HS-27A (cell line): ENCODE results near the gene ZNF160.
"Not testable (repeated sequence)": the region's sequence is repeated elsewhere in the genome, so short reads cannot be mapped to it uniquely, and the experiment has no call there.

Experiments
- DNase-seq: peaks from one replicate; pipeline ENCODE4 v3.0.0-alpha.2; 2012; ENCODE audit warnings: low read depth, missing footprints

ZNF160 gene

DNA sequence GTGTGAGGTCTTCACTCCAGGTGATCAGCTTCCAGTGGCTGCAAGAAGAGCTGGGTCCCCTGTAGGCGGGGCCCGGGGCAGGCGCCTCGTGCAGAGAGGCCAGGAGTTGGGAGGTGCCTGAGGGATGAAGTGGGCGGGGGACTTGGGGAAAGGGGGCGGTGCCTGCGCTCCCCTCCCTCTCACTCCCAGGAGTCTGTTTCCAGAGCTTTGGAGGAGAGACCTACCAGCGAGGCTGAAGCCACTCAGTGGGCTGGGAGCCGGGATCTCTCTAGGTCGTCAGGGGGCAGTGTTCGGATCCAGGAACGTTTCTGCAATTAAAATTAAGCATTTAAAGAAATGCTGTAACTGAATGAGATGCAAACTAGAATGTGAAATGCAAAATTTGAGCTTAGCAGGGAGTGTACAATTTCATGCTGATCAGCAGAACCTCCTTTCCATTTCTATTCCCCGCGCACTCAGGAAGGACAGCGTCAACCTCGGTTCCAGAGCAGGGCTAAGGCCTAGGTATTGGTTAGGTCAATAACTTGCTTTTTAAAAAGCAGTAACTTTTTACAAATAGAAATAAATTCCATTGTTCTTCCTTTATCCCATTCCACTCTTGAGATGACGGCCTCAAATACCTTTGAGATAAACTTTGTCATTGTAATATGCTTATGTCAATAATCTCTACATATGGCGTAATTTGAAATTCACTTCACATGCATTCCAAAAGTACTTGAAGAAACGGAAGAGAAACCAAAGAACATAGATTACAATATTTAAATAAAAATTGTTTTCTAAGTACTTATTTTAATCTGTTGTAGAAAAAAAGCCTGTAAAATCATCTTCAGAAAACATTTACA lies 11.6 kb downstream of the ZNF160 start:
- no peak for DNase-seq

GRCh38 chr19:53088091-53088490 lies 15.1 kb downstream of the ZNF160 start:
- no peak for DNase-seq

- DNase-seq: no peak
Measured at GRCh38 chr19:53086949-53087348, 16.3 kb downstream of the ZNF160 start.

DNA sequence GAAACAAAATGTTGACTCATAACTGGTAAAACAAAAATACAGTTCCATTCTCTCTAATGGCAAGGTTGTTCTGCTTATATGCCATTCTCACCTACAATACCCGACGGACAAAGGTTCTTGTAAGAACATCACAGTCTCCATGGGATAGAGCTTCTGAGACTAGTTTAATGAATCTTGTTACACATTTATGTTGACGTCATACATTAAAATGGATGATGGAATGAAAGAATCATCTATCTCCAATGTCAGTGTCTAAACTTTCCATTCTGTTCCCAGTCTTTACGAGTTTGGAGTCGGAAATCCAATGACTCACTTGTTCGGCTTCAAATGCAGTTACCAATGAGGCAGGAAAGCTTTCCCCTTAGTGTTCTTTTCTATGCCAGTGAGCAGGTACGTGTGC lies 17.7 kb downstream of the ZNF160 start:
- DNase-seq: no peak

DNA sequence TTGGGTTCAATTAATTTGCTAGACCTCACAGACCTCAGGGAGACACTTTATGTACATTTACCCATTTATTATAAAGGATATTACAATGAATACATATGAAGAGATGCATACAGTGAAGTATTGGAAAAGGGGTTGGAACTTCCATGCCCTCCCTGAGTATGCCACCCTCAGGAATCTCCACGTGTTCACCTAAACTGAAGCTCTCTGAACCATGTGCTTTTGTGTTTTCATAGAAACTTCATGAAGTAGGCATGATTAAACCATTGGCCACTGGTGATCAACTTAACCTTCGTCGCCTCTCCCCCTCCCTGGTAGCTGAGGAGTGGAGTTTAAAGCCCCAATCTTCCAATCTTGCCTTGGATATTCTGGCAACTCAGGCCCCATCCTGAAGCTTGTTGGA lies 20.3 kb downstream of the ZNF160 start:
- no peak for DNase-seq

DNA sequence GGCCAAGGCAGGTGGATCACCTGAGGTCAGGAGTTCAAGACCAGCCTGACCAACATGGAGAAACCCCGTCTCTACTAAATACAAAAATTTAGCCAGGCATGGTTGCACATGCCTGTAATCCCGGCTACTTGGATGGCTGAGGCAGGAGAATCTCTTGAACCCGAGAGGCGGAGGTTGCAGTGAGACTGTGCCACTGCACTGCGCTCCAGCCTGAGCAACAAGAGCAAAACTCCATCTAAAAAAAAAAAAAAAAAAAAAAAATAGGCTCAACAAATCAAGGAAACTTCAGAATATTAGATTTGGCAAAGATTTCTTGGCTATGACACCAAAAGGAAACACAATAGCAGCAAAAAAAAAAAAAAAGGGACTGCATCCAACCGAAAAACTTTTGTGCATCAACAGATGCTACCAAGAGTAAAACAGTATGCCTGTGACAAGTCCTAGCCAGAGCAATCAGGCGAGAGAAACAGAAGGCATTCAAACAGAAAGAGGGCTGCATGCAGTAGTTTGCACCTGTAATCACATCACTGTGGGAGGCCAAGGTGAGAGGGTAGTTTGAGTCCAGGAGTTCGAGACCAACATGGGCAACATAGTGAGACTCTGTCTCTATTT lies 23.8 kb downstream of the ZNF160 start:
- DNase-seq: no peak

DNA sequence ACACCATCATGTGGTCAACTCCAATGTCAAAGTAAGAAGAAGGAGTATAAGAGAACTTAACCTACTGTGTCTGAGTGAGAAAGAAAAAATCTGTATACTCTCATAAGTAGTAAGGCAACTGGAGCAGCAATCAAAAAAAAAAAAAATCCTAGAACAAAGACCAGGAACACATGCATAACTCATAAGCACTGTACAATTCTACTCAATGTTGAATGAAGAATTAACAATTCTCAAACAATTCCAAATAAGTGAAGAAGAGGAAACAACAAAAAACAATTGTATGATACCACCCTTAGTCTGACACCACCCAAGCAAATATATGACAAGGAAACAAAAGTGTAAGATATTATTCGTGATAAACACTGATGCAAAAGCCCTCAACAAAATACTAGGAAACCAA lies 24.6 kb downstream of the ZNF160 start:
- DNase-seq: no peak

- DNase-seq: no peak
Measured at GRCh38 chr19:53076984-53077383, 26.2 kb downstream of the ZNF160 start.

- no peak for DNase-seq
Measured at GRCh38 chr19:53068834-53069233, 34.4 kb downstream of the ZNF160 start.

DNA sequence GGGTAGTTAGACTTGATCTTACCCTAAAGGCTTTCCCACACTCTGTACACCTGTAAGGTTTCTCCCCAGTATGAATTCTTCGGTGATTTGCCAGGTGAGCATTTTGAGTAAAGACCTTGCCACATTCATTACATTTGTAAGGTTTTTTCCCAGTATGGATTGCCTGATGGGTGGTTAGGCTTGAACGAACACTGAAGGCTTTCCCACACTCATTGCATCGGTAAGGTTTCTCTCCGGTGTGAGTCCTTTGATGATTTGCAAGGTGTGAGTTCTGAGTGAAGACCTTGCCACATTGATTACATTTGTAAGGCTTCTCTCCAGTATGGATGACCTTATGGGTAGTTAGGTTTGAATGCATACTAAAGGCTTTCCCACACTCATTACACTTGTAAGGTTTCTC lies 35.0 kb downstream of the ZNF160 start:
- DNase-seq: no peak

DNA sequence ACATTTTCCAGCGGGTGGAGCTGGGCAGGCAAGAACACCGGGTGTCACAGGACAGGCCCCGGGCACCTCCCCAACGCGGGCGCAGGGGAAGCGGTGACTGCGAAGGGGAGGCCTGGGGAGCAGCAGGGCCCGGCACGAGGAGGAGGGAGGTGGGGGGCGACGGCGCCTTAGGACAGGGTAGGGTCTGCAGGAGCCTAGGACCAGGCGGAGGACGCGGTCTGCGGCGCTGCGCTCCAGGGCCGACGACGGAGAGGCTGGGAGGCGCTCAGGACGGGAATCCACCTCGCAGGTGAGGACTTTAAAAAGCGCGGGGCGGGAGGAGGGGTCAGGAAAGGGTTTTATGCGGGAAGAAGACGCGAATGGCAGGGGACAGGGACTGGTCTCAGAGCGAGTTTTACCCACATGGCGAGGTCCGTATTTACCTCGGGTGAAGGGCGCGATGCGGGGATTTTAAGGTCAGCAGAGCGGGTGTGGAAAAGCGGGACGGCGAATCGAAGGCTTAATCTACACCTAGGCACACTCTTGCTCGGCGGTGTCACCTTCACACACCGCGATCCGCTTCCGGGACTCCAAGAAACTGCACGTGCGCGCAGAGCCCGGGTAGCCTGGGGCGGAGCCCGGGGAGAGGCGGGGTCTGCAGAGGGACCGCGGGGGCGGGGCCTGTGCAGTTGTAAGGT lies 45.2 kb downstream of the ZNF160 start:
- no peak for DNase-seq

DNA sequence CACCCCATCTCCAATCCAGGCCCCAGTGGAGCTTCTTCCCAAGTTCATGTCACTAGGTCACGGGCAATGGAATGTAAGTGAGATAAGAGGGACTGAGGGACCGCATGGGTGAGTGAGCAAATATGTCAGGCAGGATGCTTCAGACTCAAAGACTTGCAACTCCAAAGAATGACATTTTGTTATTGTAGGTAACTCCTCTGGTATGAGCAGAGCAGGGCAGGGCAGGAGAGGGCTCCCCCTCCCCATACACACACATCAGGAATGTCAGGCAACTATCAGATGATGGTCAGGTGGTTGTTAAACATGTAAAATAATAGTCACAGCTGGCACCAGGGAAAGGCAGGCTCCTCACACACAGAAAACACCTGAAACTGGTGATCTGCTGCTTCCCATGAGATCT lies 48.1 kb downstream of the ZNF160 start:
- DNase-seq: peak; percentile 69

GRCh38 chr19:53047379-53047778 lies 55.8 kb downstream of the ZNF160 start:
- no peak for DNase-seq

GRCh38 chr19:53045536-53045935 lies 57.7 kb downstream of the ZNF160 start:
- no peak for DNase-seq

DNA sequence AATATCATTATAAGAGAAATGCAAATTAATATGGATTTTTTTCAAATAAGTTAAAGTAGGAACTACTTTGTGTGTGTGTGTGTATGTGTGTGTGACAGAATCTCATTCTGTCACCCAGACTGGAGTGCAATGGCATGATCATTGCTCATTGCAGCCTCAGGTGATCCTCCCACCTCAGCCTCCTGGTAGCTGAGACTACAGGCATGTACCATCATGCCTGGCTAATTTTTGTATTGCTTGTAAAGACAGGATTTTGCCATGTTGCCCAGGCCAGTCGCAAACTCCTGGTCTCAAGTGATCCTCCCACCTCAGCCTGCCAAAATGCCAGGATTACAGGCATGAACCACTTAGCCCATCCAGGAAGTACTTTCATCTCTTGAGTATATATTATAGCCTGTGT lies 61.9 kb downstream of the ZNF160 start:
- no peak for DNase-seq

- no peak for DNase-seq
Measured at GRCh38 chr19:53037101-53038097, 65.8 kb downstream of the ZNF160 start.

DNA sequence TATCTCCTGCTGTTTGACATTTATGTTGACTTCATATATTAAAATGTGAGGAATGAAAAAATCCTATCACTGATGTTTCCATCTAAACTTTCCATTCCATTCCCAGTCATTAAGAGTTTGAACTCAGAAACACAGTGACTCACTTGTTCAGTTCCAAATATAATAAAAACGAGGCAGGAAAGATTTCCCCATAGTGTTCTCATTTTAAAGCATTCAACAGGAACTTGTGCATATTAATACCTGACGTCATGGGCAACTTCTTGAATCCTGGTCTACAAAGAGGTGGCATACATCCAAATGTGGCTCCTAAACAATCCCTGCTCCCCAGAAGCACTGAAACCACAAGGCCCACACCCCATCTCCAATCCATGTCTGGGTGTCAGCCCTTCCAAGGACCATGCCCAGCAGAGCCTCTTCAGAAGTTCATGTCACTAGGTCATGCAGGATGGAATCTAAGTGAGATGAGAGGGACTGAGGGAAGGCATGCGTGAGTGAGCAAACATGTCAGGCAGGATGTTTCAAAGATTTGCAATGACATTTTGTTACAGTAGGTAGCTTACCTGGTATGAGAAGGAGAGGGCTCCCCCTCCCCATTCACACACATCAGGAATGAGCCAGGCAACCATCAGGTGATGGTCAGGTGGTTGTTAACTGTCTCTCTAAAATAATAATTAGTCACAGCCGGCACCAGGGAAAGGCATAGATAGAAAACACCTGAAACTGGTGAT lies 68.1 kb downstream of the ZNF160 start:
- no peak for DNase-seq

DNA sequence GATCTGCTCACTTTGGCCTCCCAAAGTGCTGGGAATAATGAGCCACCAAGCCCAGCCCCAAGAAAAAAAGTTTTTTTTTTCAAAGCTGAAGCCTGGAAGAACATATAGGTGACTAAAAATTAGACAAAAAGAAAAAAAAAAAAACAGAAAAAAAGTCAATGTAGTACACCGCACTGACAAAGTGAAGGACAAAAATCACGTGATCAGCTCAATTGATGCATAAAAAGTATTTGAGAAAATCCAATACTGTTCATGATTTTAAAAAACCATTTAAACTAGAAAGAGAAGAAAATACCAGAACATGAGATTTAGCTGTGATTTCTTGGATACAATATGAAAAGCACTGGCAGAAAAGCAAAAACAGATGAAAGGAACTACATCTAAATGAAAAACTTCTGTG lies 69.2 kb downstream of the ZNF160 start:
- DNase-seq: no peak

- not testable (repeated sequence) for DNase-seq
Measured at GRCh38 chr19:53028306-53028705, 74.9 kb downstream of the ZNF160 start.

DNA sequence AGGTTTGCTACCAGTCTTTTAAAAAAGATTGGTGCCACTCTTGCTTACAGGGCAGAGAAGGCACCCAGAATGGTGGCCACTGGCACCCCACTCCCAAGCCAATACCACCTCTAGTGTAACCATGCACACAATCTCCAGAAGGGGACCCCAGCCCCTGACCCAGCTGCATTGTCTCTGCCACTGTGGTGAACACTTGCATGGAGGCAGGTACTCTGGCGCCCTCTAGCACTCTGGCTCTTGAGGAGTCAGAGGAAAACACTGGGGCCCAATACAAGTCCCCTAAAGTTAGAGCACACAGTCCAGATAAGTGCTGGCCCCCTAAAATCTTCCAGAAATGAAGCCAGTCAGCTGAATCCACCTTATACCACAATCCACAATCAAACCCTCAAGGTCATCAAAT lies 83.5 kb downstream of the ZNF160 start:
- no peak for DNase-seq
